Epithelial cell of proximal tubule (primary cell): Measurements from ENCODE around the gene SVIP. TPM values are rescaled to one million over a fixed set of nuclear protein-coding genes. Genes with fewer than 3 reads are reported as not detected.

Experiments
- DNase-seq: peaks from one replicate; pipeline ENCODE4 v3.0.0-alpha.2; 2011; ENCODE audit warnings: low read depth
- H3K4me3 ChIP-seq: 2 replicates; pipeline ENCODE4 v1.5.1; 2011; ENCODE audit warnings: low read depth, mild to moderate bottlenecking, low read length
- total RNA-seq: library from RNA; depleted of rRNA; stranded (reverse); fragments of >200 nt; gene quantifications from 2 replicates; pipeline ENCODE4 v1.2.3, GENCODE V29; 2015
- TF ChIP-seq, protein P1 (sequence below): conservative IDR thresholded peaks from 2 replicates; pipeline ENCODE4 v1.5.1; 2012; ENCODE audit warnings: low read depth, mild to moderate bottlenecking, low read length

The SVIP gene
- total RNA-seq, 1 donor from 2014 or later: 14.8 TPM

DNA sequence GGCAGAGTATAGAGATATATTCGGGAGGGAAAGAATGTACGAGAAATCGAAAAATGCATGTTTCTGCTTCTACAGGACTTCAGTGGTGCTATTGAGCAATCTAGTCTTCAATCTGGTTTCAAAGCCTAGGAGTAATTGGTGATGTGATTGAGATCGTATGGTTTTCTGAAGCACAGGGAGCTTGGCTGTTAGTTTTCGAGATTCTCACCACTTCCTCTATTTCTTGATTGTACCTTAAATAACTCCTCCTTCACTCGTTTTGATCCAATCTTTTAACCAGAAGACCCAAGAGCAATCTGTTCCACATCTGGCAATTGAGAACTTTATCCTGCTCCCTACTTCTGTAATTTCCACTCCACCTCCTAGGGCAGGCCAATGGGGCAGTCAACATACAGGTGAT, 30.2 kb upstream of the SVIP start:
- TF ChIP-seq, protein P1, sequence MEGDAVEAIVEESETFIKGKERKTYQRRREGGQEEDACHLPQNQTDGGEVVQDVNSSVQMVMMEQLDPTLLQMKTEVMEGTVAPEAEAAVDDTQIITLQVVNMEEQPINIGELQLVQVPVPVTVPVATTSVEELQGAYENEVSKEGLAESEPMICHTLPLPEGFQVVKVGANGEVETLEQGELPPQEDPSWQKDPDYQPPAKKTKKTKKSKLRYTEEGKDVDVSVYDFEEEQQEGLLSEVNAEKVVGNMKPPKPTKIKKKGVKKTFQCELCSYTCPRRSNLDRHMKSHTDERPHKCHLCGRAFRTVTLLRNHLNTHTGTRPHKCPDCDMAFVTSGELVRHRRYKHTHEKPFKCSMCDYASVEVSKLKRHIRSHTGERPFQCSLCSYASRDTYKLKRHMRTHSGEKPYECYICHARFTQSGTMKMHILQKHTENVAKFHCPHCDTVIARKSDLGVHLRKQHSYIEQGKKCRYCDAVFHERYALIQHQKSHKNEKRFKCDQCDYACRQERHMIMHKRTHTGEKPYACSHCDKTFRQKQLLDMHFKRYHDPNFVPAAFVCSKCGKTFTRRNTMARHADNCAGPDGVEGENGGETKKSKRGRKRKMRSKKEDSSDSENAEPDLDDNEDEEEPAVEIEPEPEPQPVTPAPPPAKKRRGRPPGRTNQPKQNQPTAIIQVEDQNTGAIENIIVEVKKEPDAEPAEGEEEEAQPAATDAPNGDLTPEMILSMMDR: no peak
- no peak for DNase-seq
- H3K4me3 ChIP-seq: no peak overlapping the region

DNA sequence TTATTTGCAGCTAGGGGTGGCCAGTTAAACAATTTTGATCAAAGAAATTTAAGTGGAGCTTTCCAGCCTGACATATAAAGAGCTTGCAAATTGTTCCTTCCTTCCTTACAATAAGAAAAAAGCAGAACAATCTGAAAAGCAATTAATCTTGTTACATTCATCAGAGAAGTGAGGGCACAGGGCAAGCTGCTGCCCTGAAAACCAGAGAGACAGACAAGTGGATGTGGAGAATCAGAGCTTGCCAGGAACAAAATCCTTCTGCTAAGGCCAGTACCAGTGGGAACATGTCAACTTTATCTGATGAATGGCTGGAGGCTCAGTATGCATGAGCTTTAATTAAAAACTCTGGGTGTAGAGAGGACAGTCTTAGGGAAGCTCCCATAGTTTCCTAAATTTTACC, 21.9 kb upstream of the SVIP start:
- DNase-seq: no peak
- no peak overlapping the region for H3K4me3 ChIP-seq
- TF ChIP-seq, protein P1: no peak

DNA sequence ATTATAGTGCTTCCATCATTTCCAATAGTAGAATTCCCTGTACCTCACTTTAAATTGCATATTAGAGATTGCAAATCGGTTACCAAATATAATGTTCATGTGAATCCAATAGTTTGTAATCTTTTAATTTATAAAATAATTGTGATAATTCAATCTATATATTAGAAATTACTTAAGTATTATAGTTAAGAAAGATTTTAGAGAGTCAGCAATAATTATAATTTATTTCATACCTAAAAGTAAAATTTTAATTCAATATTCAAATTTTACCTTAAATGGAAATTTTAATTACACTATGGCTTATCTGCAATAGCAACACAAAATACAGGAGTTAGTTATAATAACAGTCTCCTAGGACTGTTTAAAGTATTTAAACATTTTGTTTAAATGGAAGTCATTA, 17.1 kb upstream of the SVIP start:
- no peak for DNase-seq
- TF ChIP-seq, protein P1: no peak
- no peak overlapping the region for H3K4me3 ChIP-seq

DNA sequence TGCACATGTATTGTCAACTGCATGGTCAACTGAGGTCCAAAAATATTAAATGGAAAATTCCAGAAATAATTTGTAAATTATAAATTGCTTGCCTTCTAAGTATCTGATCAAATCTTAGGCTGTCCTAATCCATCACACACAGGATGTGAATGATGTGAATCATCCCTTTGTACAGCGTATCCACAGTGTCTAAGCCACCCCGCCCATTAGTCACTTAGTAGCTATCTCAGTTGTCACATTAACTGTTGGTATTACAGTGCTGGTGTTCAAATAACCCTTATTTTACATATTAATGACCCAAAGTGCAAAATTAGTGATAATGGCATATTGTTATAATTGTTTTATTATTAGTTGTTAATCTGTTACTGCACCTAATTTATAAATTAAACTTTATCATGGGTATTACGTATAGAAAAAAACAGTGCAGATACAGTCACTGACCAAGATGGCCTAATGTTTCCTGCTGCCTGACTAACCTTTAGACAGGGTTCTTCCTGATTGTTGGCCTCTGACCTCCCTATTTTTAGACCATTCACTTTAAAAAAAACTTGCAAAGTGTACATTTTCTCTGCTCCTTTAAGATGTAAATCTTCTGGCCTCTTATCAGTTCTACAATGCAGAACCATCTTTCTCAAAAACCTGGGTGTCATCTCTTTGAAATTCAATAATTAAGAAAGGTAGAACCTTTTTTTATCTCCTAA, 2.9 kb upstream of the SVIP start:
- peak; percentile 6 for DNase-seq
- no peak overlapping the region for H3K4me3 ChIP-seq
- TF ChIP-seq, protein P1: no peak

DNA sequence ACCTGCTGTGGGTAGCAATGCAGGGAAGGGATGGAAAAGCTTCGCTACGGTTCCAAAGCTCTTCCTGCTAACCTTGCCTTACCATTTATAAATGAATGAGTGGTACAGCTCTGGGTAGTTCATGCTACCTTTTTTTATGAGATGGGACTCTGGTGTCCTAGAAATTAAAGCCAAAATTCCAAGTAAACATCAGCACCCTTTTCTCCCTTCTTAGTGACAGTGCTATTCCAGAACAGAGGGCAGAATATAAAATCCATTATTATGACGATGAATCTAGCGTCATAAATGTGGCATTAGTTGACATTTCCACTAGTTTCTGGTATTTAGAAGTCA, 447 bp upstream of the SVIP start:
- TF ChIP-seq, protein P1: no peak
- no peak for DNase-seq
- peak overlapping the region; percentile 42 for H3K4me3 ChIP-seq

DNA sequence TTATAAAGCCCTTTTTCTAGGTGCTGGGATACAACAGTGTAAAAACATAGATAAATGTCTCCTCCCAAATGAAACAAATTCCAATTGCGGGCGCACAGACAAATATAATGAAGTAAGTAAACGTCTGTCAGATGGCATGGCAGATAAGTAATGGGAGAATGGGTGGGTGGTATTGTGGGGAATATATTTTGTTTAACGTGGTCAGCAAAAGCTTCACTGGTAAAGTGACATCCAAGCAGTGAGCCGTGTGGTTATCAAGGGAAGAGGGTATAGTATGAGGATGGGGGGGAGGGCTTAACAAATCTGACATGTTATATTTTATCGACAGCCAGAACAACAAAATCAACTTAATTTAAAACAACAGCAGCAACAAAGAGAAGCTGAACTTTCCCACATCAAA, 1.2 kb downstream of the SVIP start:
- TF ChIP-seq, protein P1: no peak
- peak overlapping the region; percentile 95 for H3K4me3 ChIP-seq
- no peak for DNase-seq

DNA sequence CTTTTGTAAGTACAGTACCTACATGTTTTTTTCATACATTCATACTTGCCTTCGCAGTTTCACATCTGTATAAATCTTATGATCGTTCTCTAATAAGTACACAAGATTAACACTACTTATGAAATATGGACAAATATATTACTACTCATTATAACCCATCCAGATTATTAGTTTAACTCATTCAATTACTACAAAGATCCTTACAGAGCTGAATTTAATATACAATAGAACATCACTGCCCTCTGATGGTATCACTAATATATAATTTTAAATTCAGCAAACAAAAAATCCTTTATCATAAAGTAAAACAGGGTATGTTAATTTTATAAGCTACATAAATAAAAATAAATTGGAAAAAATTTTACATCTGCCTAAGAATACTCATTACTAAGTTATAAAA, 7.4 kb downstream of the SVIP start:
- DNase-seq: no peak
- no peak overlapping the region for H3K4me3 ChIP-seq
- TF ChIP-seq, protein P1: no peak
